ENCODE measurements around the gene MSX1. TPM values are rescaled to one million over a fixed set of nuclear protein-coding genes. Genes with fewer than 3 reads are reported as not detected.

MSX1 gene
- total RNA-seq, 1 experiment from 2014 or later, result 59.9 TPM

GRCh38 chr4:4871573-4872313 lies 12.3 kb downstream of the MSX1 start:
- intact Hi-C loops (cut with micrococcal nuclease), result no loop called here
- CTCF ChIA-PET, result no interaction called here
- H4K20me1 ChIP-seq (ENCODE audit: insufficient read depth), result no peaks in the 10 kb centered on the region

More at GRCh38 chr4:4871573-4872313, 12.3 kb downstream of the MSX1 start:
- Histone ChIP-seq H3K9me2 (ENCODE audit: insufficient read depth) (no peaks in the 10 kb centered on the region), H3K4me3 (replicated peaks in 1 of 2; ENCODE audit: low read depth in 1 of 2, low read length in 2 of 2) (no peak overlapping the region), H3K27me3 (ENCODE audit: insufficient read depth, low read length) (no peaks in the 10 kb centered on the region), H2AFZ (ENCODE audit: low read depth, low read length, poor library complexity, severe bottlenecking) (no peak overlapping the region), H3K9me3 (ENCODE audit: control insufficient read depth in 1 of 2, insufficient read depth in 1 of 2, low read depth in 1 of 2, low read length in 2 of 2) (no peaks in the 10 kb centered on the region), H3K36me3 (ENCODE audit: control insufficient read depth in 1 of 2, insufficient read depth in 2 of 2, low read length in 2 of 2) (no peaks in the 10 kb centered on the region), H3K4me2 (ENCODE audit: low read length) (no peak overlapping the region), H3K79me2 (ENCODE audit: insufficient read depth, low read length) (no peaks in the 10 kb centered on the region), H3K9ac (ENCODE audit: low read length) (no peak overlapping the region), H3K27ac (ENCODE audit: low read depth, low read length) (no peak overlapping the region), H3K4me1 (ENCODE audit: control insufficient read depth in 1 of 2, insufficient read depth in 2 of 2, low read length in 2 of 2) (peaks cover 0 to 4% of the 10 kb centered on the region in 2 experiments; a peak in 1 of 4 replicates)
- POLR2A ChIA-PET, result no interaction called here
- ATAC-seq (no peak), DNase-seq (ENCODE audit: low read depth, low spot score) (no peak)
- no TSS peak for BruUV-seq (replicated peaks)
- TF ChIP-seq CTCF (IDR thresholded peaks at IDR 0.05 in 2 of 3, conservative IDR thresholded peaks at IDR 0.05 in 1 of 3; ENCODE audit: borderline replicate concordance in 1 of 3, insufficient read depth in 1 of 3, low read depth in 2 of 3, low read length in 2 of 3) (no peak), YY1 (IDR thresholded peaks at IDR 0.05; ENCODE audit: extremely low read depth, insufficient replicate concordance, low read depth, low read length) (no peak)
- RAD21 ChIA-PET (ENCODE audit: low non-redundant PET in 1 of 2, low total read pairs in 2 of 2, uncharacterized antibody in 2 of 2, unreplicated experiment in 2 of 2), result no interaction called here

Measured in HCT116 (cell line).